GM19324 (cell line): ENCODE data around the gene POGZ.

Experiments
- ATAC-seq: cut with Tn5 transposase; IDR thresholded peaks from one replicate; pipeline ENCODE4 v1.9.1; 2021; ENCODE audit warnings: mild to moderate bottlenecking, moderate library complexity; ENCODE audit not compliant: unreplicated experiment, low FRiP score

The POGZ gene

DNA sequence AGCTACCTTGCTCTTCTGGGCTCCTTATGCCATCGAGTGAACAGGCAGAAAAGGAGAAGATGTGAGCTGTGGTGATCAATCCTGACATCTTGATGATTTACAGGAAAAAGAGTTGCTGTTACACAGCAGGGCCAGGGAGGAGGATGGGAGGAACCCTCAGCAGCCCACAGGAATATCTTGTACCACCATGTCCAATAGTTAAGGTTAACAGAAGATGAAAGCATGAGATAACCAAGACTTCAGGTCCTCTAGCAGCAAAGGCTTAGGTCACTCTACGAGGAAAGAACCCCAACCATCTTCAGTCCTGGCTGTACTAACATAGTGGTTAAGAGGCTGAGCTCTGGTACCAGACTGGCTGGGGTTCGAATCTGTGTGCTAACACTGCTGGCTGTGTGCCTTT lies 74.7 kb downstream of the POGZ start:
- ATAC-seq: no peak

DNA sequence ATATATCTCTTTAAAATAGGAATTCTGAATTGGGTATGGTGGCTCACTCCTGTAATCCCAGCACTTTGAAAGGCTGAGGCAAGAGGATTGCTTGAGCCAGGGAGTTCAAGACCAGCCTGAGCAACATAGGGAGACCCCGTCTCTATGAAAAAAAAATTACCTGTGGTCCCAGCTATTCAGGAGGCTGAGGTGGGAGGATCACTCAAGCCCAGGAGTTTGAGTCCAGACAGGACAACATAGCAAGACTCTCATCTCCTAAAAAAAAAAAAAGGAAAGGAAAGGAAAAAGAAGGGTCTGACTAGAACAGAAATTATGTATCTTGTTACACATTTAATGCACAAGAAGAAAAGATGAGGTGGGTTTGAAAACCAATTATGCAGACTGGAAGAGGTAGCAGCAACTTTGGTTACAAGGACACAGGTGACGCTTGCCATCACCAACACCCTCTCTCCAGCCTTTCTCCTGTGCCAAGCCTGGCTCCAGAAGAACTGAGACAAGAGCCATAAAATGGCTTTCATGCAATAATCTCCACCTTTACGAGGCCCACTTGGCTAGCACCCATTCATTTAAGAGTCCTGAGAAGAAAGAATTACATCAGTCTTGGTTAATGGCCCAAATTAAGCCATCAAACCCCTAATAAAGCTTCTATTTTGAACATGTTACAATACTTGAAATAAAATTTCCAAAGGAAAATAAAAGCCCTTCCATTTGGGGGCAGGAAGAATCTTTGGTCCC lies 82.0 kb downstream of the POGZ start:
- no peak for ATAC-seq

DNA sequence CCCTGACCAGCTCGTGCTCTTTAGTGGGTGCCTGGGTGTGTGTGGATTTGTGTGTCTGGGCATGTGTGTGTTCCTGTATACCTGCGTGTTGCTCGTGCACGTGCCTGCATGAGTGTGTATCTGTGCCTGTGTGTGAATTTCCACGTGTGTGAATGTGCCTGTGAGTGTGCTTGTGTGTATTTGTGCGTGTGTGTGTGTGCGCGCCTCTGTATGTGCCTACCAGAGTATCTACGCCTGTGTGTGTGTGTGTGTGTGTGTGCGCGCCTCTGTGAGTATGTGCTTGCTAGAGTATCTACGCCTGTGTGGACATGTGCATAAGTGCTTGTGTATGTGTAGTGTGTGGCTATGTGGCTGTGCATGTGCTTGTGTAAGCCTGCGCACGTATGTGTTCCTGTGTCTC lies 86.1 kb downstream of the POGZ start:
- no peak for ATAC-seq

DNA sequence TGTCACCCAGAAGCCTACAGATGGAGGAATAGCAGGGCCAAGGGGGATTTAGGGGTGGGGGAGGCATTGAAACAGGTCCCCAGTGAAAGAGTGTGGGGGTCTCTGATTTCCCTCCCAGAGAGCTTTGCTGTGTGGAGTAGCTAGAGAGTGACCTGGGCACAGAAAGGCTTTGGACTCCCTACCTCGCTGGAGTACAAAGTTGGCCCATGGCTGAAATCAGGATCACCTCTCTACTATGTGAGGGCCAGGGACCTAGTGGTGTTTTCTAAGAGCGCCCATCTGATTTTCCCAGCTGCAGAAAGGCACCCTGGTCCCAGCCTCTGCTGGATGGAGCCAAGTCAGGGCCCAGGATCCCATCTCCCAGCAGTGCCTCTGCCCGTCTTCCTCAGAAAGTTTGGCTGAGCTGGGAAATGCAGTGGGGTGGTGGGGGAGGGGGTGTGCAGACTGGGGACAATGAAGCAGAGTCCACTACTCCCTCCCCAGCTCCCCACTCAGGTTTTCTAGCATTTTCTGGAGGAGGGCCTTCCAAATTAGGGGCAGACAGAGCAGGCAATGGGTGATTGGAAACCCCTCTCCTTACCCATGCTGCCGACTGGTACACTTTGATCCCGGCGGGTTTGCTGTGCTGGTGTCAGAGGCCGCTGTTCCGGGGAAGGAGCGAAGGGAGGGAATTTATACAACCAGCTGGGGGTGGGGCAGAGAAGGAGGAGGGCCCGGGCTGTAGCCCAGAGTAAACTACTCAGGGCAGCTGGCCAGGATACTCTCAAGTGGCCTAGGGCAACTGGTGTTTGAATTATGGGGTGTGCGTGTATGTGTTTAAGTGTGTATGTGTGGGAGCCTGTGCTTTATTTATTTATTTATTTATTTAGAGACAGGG lies 87.0 kb downstream of the POGZ start, which contains the start of gene SELENBP1:
TSS of gene SELENBP1 (minus strand) at position 648 of the 877 bp plus-strand sequence. CDS start at position 584, 64 bp downstream.
- no peak for ATAC-seq

DNA sequence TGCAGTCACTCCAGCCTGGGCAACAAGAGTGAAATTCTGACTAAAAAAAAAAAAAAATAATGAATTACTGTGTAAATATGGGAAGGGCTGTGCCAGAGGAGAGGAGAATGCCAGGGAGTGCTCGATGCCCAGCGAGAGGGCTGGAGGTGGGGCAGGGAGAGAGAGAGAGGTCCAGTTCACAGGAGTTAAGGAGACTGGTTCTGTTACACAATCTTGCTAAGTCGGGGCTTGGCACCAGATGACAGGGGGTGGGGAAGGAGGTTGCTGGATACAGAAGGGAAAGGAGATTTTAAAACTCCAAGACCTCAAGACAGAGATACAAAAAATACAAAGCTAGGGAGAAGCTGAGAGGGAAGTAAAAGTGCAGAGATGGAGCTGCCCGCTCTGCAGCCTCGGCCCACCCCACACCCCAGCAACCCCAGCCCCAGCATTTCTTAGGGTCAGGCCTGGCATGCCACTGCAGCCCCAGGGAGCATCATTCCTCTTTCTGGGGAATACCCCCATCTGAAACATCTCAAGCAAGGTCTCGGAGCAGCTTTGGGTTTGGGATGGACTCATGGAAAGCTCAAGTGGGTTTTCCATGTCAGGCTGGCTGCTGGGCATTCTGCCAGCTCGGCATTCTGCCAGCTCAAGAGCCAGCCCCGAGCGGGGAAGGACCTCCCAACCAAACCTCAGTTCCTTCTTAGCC lies 87.8 kb downstream of the POGZ start:
- no peak for ATAC-seq

DNA sequence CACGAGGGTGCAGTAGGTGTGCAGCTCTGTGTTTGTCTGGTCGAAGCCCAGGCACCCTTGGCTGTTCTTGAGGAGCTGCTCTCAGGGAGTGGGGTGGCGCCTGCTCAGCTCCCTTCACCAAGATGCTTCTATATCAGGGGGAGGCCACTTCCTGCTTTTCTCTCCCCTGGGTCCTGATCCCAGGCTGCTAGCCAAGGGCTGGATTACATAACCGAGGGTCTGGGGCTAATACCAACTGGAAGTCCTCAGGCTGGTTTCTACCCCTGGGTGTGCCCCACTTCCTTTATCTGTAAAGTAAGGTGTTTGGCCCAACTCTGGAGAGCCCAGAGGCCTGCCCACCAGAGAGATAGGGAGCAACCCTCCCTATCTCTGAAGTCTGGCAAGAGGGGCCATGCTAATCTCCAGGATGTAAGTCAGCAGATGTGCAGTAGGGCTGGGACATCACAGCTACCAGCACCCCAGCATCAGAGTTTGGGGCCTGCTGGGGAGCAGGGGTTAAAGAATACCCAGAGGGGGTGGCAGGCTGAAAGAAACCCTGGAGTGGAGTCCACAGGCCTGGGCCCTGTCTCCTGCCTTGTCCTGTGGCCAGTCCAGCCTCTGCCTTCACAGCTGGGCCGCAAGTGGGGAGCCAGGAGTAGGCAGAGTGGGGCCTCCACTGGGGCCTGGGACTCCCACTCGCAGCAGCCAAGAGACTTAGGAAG lies 88.9 kb downstream of the POGZ start:
- ATAC-seq: no peak

DNA sequence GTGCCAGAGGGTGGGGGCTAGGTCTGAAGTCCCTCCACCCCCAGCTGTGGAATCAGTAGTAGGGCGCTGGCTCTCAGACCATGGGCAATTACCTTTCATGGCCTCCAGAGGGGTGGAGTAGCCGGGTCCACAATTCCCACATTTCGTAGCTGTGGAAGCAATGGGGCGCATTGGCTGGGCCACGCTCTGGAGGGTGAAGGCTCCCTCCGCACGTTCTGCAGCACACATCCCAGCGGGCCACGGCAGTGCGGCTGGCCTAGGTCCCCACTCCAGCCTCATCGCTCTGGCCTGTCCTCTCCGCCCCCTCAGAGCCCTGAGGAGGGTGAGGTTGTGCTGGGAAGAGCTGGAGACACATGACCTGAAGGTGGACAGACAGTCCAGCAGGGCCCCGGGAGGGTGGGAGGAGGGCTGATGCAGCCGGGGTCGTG lies 89.7 kb downstream of the POGZ start:
- ATAC-seq: no peak

DNA sequence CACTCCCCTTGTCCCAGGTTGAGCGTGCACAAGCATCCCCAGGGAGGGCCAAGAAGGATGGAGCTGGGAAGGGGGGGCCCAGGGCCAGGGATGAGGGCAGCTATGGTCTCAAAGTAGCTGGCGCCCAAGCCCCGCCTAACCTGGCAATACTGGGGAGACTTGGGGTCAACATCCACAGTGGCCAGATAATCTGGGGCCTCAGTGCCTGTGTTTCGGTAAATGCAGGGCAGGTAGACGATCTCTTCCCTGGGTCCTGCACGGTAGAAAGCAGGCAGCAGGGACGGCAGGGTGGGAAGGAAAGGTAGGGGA lies 90.0 kb downstream of the POGZ start:
- ATAC-seq: no peak

DNA sequence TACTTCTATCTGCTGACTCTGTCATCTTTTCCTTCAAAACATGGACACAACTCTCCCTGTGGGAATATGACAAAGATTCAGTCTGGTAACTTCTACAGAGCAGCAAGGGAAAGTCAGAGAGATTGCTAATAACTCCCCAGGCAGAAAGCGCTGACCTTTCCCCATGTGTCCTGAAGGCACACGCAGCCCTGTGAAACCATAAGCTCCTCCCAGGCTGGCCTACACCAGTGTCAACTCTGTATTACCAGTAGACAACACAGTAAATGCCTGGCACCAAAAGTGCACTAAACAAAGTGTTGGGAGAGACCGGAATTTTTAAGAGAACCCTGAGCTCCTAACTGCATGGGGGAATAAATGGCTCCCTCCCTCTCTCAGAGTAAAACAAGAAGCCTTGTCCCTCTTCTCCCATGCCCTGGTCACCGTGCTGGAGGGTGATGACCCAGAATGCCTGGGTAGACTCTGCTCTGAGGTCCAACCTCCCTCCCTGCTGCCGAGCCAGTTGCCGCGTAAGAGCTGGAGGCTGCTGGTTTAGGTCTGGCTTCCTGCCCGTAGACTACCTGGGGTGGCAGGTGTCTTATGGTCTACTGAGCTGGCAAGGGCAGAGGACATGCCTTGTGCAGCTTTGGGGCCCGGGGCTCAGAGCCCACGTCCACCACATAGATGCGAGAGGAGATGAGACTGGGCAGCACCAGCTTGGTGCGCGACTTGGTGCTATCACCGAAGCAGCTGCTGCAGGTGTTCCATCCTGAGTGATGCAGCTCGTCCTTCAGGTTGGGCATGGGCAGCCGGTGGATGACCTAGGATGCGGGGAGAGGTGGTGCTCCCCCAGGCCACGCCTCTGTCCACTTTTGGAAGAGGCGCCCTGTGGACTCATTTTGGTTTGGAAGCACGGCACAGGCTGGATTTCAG lies 90.6 kb downstream of the POGZ start:
- no peak for ATAC-seq

DNA sequence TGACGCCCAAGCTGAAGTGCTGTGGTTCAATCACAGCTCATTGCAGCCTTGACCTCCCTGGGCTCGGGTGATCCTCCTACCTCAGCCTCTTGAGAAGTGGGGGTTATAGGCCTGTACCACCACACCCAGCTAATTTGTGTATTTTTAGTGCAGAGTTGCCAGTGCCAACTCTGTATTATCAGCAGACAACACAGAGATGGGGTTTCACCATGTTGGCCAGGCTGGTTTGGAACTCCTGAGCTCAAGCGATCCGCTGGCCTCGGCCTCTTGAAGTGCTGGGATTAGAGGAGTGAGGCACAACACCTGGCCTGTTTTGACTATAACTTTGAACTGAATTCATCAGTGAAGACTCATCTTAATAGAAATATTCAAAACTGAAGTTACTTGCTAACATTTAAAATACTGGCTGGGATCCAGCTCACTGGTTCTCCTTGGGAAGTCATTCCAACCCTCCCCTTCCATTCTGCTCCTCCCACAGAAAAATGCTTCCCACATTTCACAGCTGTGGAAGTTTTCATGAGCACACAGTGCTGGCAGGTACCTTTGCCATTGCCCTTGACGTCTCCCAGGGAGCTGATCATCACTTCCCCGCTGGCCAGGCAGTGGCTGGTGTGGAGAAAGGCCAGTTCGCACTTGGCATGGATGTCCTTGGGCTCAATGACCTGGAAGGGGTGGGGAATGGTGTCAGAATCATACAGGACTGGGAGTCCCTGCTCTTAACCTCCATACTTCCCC lies 91.5 kb downstream of the POGZ start:
- ATAC-seq: no peak

DNA sequence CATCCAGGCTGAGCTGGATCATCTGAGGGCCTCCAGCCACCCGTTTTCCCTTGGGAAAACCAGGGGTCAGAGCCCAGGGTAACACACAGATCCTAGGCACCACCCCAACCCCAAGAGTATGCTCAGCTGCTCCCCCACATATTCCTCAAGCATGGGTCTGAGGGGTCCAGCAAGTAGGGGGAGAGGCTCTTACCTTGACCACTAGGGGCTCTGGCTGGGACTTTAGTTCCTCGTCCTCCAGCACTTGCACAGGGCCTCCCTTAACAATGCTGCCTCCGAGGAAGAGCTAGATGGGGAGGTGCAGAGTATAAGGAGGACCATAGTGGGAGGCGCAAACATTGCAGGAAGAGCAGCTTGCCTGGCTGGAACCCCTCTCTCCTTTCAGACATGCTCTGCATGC lies 94.3 kb downstream of the POGZ start:
- ATAC-seq: no peak

DNA sequence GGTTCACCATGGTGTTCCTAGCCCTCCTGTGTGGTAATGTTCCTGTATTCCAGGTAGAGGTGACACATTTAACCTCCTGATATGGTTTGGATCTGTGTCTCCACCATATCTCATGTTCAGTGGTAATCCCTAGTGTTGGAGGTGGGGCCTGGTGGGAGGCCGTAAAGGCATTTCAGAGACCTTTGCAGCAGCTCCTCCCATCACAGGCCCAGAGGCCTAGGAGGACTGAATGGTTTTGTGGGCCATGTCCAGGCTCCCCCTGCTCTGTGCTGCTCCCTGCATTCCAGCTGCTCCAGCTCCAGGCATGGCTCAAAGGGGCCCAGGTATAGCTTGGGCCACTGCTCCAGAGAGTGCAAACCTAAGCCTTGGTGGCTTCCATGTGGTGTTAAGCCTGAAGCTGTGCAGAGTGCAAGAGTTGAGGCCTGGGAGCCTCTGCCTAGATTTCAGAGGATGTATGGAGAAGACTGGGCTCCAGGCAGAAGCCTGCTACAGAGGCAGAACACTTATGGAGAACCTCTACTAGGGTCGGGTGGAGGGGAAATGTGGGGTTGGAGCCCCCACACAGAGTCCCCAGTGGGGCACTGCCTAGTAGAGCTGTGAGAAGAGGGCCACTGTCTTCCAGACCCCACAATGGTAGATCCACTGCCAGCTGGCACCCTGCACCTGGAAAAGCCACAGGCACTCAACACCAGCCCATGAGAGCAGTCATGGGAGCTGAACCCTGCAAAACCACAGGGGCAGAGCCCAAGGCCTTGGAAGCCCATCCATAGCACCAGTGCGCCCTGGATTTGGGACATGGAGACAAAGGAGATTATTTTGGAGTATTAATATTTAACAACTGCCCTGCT lies 96.8 kb downstream of the POGZ start:
- no peak for ATAC-seq

DNA sequence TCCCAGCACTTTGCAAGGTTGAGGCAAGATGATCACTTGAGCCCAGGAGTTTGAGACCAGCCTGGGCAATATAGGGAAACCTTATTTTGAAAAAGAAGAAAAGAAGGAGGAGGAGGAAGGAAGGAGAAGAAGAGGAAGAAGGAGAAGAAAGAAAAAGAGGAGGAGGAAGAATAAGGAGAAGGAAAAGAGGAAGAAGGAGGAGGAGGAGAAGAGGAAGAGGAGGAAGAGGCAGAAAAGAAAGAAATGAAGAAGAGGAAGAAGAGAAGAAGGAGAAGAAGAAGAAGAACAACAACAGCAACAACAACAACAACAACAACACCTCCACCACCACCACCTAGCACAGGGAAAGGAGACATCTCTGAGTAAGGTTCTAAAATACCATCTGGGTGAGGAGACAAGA lies 97.4 kb downstream of the POGZ start:
- ATAC-seq: no peak

DNA sequence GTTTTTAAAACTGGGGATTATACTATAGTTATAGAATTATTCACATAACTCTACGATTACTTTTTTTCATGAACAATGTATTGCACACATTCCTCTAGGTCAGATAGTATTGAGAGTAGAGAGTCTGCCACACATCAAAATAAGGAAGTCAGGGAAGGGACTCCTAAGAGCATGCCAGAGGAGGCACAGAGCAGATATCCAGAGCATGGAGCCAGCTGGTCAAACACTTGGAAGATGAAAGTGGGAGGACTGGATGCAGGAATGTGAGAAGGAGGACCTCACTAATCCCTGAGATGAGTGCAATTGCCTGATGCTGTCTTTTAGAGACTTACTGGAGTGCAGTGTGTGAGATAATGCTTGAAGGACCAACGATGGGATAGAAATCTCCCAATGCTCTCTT lies 102.6 kb downstream of the POGZ start:
- ATAC-seq: no peak
